A549 treated with CpdA at 1 μM for 4 hours (cell line): ENCODE results near the gene PODXL. TPM values are rescaled to one million over a fixed set of nuclear protein-coding genes. Genes with fewer than 3 reads are reported as not detected.

Experiments
- total RNA-seq: library from RNA; stranded (reverse); fragments of 200-300 nt; extraction: Qiagen RNA extraction; gene quantifications from 5 replicates; pipeline ENCODE4 v1.2.3, GENCODE V29; 2022; ENCODE audit warnings: low read depth

Gene PODXL
- 44.7 to 71.9 TPM (median 60.4 TPM) in 5 replicates for total RNA-seq

DNA sequence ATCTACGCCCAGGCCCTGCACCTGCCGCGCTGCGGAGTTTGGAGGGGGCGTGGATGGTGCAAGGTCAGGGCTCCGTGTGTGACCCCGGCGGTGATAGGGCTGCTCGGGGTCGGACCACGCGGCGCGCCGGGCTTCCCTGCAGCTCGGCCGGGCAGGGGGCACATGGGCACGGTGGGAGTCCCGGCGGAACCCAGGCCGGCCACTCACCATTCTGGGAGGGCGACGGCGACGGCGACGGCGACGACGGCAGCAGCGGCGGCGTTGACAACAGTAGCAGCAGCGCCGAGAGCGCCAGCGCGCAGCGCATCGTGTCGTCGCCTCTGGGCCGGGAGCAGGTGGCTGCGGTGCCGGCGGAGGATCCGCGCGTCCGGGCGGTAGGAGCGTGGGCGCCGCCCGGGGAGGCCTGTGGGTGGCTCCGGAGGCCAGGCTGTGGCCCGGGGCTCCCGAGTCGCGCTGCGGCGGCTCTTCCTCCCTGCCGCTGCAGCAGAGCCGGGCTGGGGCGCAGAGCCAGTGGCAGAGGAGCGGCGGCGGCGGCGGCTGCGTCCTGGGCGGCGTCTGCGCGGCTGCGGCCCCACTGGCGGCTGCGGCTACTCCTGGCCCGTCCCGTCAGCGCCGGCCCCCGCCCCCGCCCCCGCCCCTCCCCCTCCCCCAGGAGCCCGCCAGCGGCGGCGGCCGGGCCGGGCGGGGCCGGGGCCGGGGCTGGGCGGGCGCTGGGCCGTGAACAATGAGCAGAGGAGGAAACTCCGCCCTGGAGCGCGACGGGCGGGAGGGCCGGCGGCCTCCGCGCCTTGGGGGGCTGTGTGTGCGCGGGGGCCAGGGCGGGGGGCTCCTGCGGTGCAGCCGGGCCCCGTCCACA is at the start of gene PODXL:
PODXL (minus strand) TSS at position 576 of the 856 bp plus-strand sequence; CDS start at position 307, 269 bp downstream.

Other genes starting within 250 kb of the PODXL start
- gene MKLN1, start 228.8 kb downstream of the PODXL start, total RNA-seq: 30.9 to 39.7 TPM (median 36.1 TPM) in 5 replicates